Heart left ventricle (tissue), 16 donors: ENCODE measurements around the gene STX1B. TPM values are rescaled to one million over a fixed set of nuclear protein-coding genes. Genes with fewer than 3 reads are reported as not detected.

Experiments
- ATAC-seq, 4 donors: fragments of 200-7000 bp; cut with Tn5 transposase; one replicate each; pipeline ENCODE4 v1.9.1; 2020 to 2022; ENCODE audit warnings: moderate library complexity in 4 of 4, mild to moderate bottlenecking in 3 of 4, moderate number of reproducible peaks in 1 of 4
- DNase-seq, 5 donors: peaks; one replicate each; pipeline ENCODE4 v3.0.0-alpha.2; 2020
- H3K27ac ChIP-seq, 12 donors: fragments of 200-600 bp; sonication (generic) in 4 of 12; one replicate each; pipeline versions ENCODE4 v1.5.0 to v1.8.0; 2016 to 2022; ENCODE audit warnings: mild to moderate bottlenecking in 2 of 12
- H3K27me3 ChIP-seq, 9 donors: fragments of 200-600 bp; sonication (generic) in 2 of 9; one replicate each; pipeline versions ENCODE4 v1.5.1 to v1.8.0; 2016 to 2022; ENCODE audit warnings: mild to moderate bottlenecking in 3 of 9
- H3K36me3 ChIP-seq, 9 donors: fragments of 200-600 bp; sonication (generic) in 2 of 9; one replicate each; pipeline versions ENCODE4 v1.5.0 to v1.8.0; 2018 to 2022; ENCODE audit warnings: mild to moderate bottlenecking in 2 of 9
- H3K4me1 ChIP-seq, 12 donors: fragments of 200-600 bp; sonication (generic) in 4 of 12; one replicate each; pipeline versions ENCODE4 v1.5.0 to v1.8.0; 2016 to 2022; ENCODE audit warnings: mild to moderate bottlenecking in 3 of 12
- H3K4me3 ChIP-seq, 12 donors: fragments of 200-600 bp; sonication (generic) in 4 of 12; one replicate each; pipeline versions ENCODE4 v1.5.0 to v1.8.0; 2017 to 2022; ENCODE audit warnings: mild to moderate bottlenecking in 9 of 12, moderate library complexity in 4 of 12
- H3K9me3 ChIP-seq, 12 donors: fragments of 200-600 bp; sonication (generic) in 4 of 12; one replicate each; pipeline versions ENCODE4 v1.5.0 to v1.8.0; 2016 to 2022; ENCODE audit warnings: mild to moderate bottlenecking in 1 of 12
- POLR2A ChIP-seq, 2 donors: fragments of 450-650 bp; IDR thresholded peaks; one replicate each; pipeline ENCODE4 v1.6.1; 2017; ENCODE audit warnings: antibody characterized with exemption in 2 of 2, mild to moderate bottlenecking in 2 of 2, moderate library complexity in 2 of 2
- WGBS, 4 donors: extraction: QIAGEN DNeasy Blood & Tissue Kit in 2 of 4; methylation state at CpG; one replicate each; pipeline versions ENCODE4 v1.1.5 to v1.1.7; 2013 to 2018; 5-methylcytosine and 5-hydroxymethylcytosine counted together
- intact Hi-C, 10 donors: fragments of 100-400 bp; cut with DNase I; formaldehyde crosslinking; loops; one replicate each; pipeline versions ENCODE4 v1.11.1 to v1.14.2; 2022
- polyA plus RNA-seq, 2 donors: library from polyadenylated mRNA; stranded (reverse); fragments of 200-250 nt; gene quantifications; one replicate each; pipeline ENCODE4 v1.2.3, GENCODE V29; 2013
- total RNA-seq, 9 donors: library from RNA; depleted of rRNA in 2 of 9; stranded (reverse); fragments of >200 nt in 2 of 9; fragmentation: NEBNext Ultra II Directional in 3 of 9; extraction: Animal tissue kit (Norgen Biotek cat#: 25700) in 3 of 9; gene quantifications; one replicate each; pipeline versions ENCODE4 v1.1.0 to v1.2.4, GENCODE V29; 2016 to 2023
- TF ChIP-seq, protein P1 (sequence below), 12 donors: fragments of 200-600 bp; sonication (generic) in 4 of 12; IDR thresholded peaks; one replicate each; pipeline versions ENCODE4 v1.5.0 to v1.8.0; 2018 to 2022; ENCODE audit warnings: antibody characterized with exemption in 12 of 12, mild to moderate bottlenecking in 5 of 12
- donor health status: ischemic (EF 13 %, LVEDD 7.1; RV severe dilation, severe dysfunction).
- donor health status: healthy with polysubstance abuse.
- donor health status: DM: no; HTN: yes; CAD: no.
- donor health status: DM: no; HTN: no; CAD: no.
- donor health status: ischemic (EF 25% LVEDD 6.9; RV normal size, moderate dysfunction).
- donor health status: ischemic (EF 25% LVEDD 5.7; RV mildly dilated, moderate dysfunction).
- donor health status: healthy.
- donor health status: DM: yes; HTN: yes; CAD: no.
- donor health status: ischemic (EF 35%, LVEDD 5.7; RV mildly dilated, moderate dysfunction).
- donor health status: nonischemic (EF 11% LVEDD 7.7; RV severe dilation, severe dysfunction).
- donor health status: DM: yes; HTN: yes; CAD: no.
- donor health status: PGD.
- donor health status: ischemic (EF 29% LVEDD 5.4; RV normal size, mild dysfunction).
- donor health status: nonischemic (EF 23%, LVEDD 6.1; RV moderate dilation, normal function).

The STX1B gene
- total and polyA plus RNA-seq, 11 donors, result 0.20 to 2.1 (median 0.82) TPM

DNA sequence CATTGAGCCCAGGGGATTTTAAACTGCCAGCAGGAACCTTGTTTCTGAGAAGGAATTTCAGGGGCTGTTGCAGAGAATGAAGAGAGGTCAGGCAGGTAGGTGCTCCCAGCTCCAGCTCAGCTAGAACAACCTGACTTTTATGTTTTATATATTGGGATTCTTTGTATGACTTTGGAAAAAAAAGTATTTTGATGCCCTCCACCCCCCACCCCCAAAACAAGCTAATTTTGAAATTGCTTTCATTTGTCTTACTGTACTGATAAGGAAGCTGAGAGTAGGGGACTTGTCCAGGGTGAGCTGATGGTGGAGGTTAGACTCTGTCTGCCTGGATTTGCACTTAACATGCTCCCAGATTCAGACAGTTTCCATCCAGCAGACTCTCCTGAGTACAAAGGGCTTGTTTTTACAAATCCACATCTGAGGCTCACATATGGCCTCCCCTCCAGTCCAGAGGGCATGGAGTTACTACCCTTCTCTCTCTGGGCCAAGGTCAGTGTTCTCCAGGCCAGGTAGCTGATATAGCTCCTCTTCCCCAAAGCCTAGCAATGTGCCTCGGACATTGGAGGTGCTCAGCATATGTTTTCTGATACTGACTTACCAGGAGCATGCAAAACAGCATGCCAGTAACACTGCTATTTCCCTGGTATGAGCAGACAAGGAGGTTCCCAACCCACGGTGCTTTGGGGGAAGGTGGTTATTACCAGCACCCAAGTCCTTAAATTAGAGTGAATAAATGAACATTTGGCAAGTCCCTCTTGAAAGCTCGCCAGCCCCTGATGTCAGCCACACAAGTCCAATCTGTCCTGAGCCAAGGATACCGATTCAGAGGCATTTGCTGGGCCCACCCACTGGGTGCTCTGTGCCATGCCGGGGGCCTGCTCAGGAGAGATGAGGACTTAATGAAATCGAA, 11.3 kb downstream of the STX1B start:
- Histone ChIP-seq H3K27ac (peak overlapping the region in 4 of 12 donors; percentile 29 to 86 (median 56)), H3K36me3 (no peaks in the 10 kb centered on the region), H3K4me3 (no peak overlapping the region), H3K4me1 (peaks cover 0 to 26% (median 15%) of the 10 kb centered on the region in 12 donors), H3K27me3 (no peaks in the 10 kb centered on the region), H3K9me3 (no peaks in the 10 kb centered on the region)
- no peak for TF ChIP-seq POLR2A (IDR thresholded peaks at IDR 0.05)
- TF ChIP-seq, protein P1, sequence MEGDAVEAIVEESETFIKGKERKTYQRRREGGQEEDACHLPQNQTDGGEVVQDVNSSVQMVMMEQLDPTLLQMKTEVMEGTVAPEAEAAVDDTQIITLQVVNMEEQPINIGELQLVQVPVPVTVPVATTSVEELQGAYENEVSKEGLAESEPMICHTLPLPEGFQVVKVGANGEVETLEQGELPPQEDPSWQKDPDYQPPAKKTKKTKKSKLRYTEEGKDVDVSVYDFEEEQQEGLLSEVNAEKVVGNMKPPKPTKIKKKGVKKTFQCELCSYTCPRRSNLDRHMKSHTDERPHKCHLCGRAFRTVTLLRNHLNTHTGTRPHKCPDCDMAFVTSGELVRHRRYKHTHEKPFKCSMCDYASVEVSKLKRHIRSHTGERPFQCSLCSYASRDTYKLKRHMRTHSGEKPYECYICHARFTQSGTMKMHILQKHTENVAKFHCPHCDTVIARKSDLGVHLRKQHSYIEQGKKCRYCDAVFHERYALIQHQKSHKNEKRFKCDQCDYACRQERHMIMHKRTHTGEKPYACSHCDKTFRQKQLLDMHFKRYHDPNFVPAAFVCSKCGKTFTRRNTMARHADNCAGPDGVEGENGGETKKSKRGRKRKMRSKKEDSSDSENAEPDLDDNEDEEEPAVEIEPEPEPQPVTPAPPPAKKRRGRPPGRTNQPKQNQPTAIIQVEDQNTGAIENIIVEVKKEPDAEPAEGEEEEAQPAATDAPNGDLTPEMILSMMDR (IDR thresholded peaks at IDR 0.05), result no peak
- WGBS, 4 donors, result 54 to 67% (median 65%) methylated on average over 6 of the region's 6 CpGs
- ATAC-seq, result no peak
- DNase-seq, result peak in 1 of 5 donors; percentile 42
- intact Hi-C loops, result loop anchor here in 3 of 10 donors (2.0 to 10.0 kb wide), 3 partner anchors 33 to 66 kb away; partner anchors contain the start of gene STX4 (in 3 of the 3)

DNA sequence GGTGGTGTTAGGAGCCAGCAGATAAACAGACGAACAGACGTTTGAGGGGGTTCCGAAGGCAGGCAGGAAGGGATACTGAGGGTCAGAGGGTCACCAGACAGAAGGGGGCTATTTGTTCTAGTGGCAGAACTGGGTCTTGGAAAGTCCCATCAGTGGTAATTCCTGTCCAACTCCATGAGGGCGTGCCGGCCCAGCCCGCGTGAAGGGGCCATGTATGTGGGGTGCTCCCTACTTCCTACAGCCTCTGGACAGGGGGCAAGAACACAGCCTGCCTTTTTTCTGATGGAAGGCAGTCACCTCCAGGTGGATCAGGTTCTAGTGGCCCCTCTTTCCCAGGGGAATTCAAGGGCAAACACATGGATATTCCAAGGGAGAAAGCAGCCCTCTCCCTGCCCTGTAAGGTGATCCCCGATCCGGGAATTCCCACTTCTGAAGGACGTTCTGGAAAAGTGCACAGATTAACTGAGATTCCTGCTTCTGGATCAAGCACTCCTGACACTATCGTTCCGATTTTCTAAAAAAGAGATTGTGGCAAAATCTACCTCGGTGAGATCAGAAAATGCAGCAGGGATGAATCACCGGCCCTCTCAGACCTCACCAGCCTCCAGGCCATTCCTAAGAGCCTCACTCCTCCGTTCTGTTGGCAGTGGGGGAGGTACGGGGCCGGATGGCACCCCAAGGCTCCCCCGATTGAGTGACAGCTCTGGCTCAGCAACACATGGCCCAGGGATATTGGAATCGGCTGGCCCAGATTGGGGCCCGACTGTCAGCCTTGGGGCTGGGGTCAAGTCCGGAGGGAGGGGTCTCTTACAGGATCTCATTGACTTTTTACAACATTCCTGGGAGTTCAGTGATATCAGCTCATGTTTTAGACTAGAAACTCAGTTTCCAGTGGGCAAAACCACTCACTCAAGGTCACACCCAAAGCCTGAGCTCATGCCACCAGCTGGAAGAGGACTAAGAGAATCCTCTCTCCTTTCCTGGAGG, 12.4 kb downstream of the STX1B start:
- 66 to 73% (median 72%) methylated on average over 20 to 21 of the region's 21 CpGs for WGBS, 4 donors
- Histone ChIP-seq H3K27me3 (no peaks in the 10 kb centered on the region), H3K9me3 (no peaks in the 10 kb centered on the region), H3K4me1 (peaks cover 0 to 26% (median 15%) of the 10 kb centered on the region in 12 donors), H3K36me3 (no peaks in the 10 kb centered on the region), H3K27ac (peak overlapping the region in 10 of 12 donors; percentile 27 to 86 (median 64)), H3K4me3 (peak overlapping the region; percentile 34 to 65 (median 59))
- DNase-seq (no peak), ATAC-seq (peak in 1 of 4 donors; percentile 14)
- TF ChIP-seq POLR2A (IDR thresholded peaks at IDR 0.05), result no peak
- intact Hi-C loops, result loop anchor here in 4 of 10 donors (2.0 to 10.0 kb wide), 4 partner anchors 34 to 145 kb away; partner anchors contain the start of gene STX4 (in 4 of the 4)

DNA sequence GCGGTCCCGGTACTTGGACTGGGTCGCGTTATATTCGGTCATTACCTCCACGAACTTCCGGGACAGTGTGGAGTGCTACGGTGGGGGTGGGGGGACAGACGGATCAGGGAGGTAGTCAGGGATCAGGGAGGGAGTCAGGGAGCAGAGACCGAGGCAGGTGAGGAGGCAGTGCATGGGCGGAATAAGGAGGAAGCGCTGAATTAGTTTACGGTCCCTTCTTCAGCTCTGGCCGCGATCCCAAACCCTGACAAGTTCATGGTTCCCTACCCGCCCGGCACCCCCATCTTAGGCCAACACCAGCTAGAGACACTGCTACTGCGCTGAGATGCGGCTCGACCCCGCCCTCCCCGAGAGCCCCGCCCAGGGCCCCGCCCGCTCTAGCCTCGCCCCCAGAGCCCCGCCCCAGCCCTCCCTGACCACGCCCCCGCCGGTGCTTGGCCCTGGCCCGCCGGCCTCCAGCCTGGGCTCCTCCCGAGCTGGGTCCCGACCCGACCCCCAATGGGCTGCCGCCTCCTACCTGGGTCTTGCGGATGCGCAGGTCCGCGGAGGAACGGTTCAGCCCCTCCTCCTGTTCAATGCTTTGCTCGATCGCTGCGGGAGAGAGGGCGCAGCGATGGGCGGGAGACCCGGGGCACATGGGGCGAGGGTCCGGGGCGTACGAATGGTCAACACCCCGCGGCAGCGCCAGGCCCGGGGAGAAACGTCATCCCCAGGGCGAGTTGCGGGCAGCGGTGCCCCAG, 13.3 kb downstream of the STX1B start:
- intact Hi-C loops, result loop anchor here in 3 of 10 donors (2.0 to 10.0 kb wide), 4 partner anchors 35 to 146 kb away; partner anchors contain the start of gene STX4 (in 3 of the 3)
- peak in 1 of 2 donors; percentile 56 for TF ChIP-seq POLR2A (IDR thresholded peaks at IDR 0.05)
- TF ChIP-seq, protein P1 (IDR thresholded peaks at IDR 0.05), result no peak
- Histone ChIP-seq H3K27me3 (no peaks in the 10 kb centered on the region), H3K4me1 (peaks cover 0 to 26% (median 15%) of the 10 kb centered on the region in 12 donors), H3K27ac (peak overlapping the region in 11 of 12 donors; percentile 27 to 86 (median 69)), H3K36me3 (no peaks in the 10 kb centered on the region), H3K4me3 (peak overlapping the region; percentile 34 to 65 (median 59)), H3K9me3 (no peaks in the 10 kb centered on the region)
- ATAC-seq, result peak; percentile 80 to 95 (median 94)
- WGBS, 4 donors, result 2 to 6% (median 4%) methylated on average over 36 to 60 of the region's 60 CpGs
- DNase-seq, result peak; percentile 82 to 92 (median 85)
